Aorta (tissue), 5 donors: ENCODE results near the gene PRPF6. TPM values are rescaled to one million over a fixed set of nuclear protein-coding genes. Genes with fewer than 3 reads are reported as not detected.
A peak's percentile ranks its signal among the peaks of the same experiment; 100 is the strongest.

ENCODE experiments used
- ATAC-seq: fragments of 200-7000 bp; cut with Tn5 transposase; one replicate; pipeline ENCODE4 v1.9.1; 2022; ENCODE audit warnings: moderate library complexity; ENCODE audit not compliant: low FRiP score
- DNase-seq, 2 donors: peaks; one replicate each; pipeline ENCODE4 v3.0.0-alpha.2; 2020
- H3K27ac ChIP-seq, 2 donors: one replicate each; pipeline ENCODE4 v1.5.1; 2013; ENCODE audit warnings: low read length in 2 of 2, mild to moderate bottlenecking in 2 of 2, moderate library complexity in 2 of 2, control low read depth in 1 of 2, inconsistent platforms in 1 of 2, low read depth in 1 of 2
- H3K27me3 ChIP-seq, 2 donors: one replicate each; pipeline ENCODE4 v1.6.1; 2013; ENCODE audit warnings: control low read depth in 1 of 2, low read length in 1 of 2, mild to moderate bottlenecking in 1 of 2, moderate library complexity in 1 of 2; ENCODE audit not compliant: insufficient read depth in 2 of 2, control insufficient read depth in 1 of 2
- H3K36me3 ChIP-seq, 2 donors: one replicate each; pipeline ENCODE4 v1.6.1; 2013; ENCODE audit warnings: control low read depth in 1 of 2, low read length in 1 of 2, mild to moderate bottlenecking in 1 of 2; ENCODE audit not compliant: insufficient read depth in 2 of 2, control insufficient read depth in 1 of 2
- H3K4me1 ChIP-seq, 2 donors: one replicate each; pipeline ENCODE4 v1.6.1; 2013; ENCODE audit warnings: low read length in 2 of 2, control low read depth in 1 of 2, mild to moderate bottlenecking in 1 of 2, moderate library complexity in 1 of 2; ENCODE audit not compliant: insufficient read depth in 2 of 2, control insufficient read depth in 1 of 2
- H3K4me3 ChIP-seq, 2 donors: one replicate each; pipeline ENCODE4 v1.5.1; 2013; ENCODE audit warnings: low read length in 2 of 2, control low read depth in 1 of 2, mild to moderate bottlenecking in 1 of 2
- H3K9me3 ChIP-seq: one replicate; pipeline ENCODE4 v1.6.1; 2013; ENCODE audit warnings: mild to moderate bottlenecking, low read length; ENCODE audit not compliant: control insufficient read depth
- WGBS, 2 donors: extraction: QIAGEN DNeasy Blood & Tissue Kit; methylation state at CpG; one replicate each; pipeline ENCODE4 v1.1.7; 2013; 5-methylcytosine and 5-hydroxymethylcytosine counted together
- intact Hi-C, 2 donors: fragments of 100-400 bp; cut with DNase I; formaldehyde crosslinking; loops; one replicate each; pipeline versions ENCODE4 v1.14.2 to v1.15.0; 2022
- polyA plus RNA-seq, 2 donors: library from polyadenylated mRNA; stranded (reverse); fragments of 200-250 nt; gene quantifications; one replicate each; pipeline ENCODE4 v1.2.3, GENCODE V29; 2013
- total RNA-seq, 2 donors: library from RNA; stranded (reverse); fragmentation: NEBNext Ultra II Directional; extraction: Animal tissue kit (Norgen Biotek cat#: 25700); gene quantifications; one replicate each; pipeline ENCODE4 v1.2.1, GENCODE V29; 2021
- donor health status: healthy with polysubstance abuse.
- donor health status: Bipolar disorder and iron deficiency.
- donor health status: DM: no; HTN: no; CAD: no.
- donor health status: DM: no; HTN: no; CAD: no.
- donor health status: DM: yes; HTN: yes; CAD: no.

PRPF6 gene
- total and polyA plus RNA-seq, 4 donors, result 20.9 to 59.1 (median 51.8) TPM

DNA sequence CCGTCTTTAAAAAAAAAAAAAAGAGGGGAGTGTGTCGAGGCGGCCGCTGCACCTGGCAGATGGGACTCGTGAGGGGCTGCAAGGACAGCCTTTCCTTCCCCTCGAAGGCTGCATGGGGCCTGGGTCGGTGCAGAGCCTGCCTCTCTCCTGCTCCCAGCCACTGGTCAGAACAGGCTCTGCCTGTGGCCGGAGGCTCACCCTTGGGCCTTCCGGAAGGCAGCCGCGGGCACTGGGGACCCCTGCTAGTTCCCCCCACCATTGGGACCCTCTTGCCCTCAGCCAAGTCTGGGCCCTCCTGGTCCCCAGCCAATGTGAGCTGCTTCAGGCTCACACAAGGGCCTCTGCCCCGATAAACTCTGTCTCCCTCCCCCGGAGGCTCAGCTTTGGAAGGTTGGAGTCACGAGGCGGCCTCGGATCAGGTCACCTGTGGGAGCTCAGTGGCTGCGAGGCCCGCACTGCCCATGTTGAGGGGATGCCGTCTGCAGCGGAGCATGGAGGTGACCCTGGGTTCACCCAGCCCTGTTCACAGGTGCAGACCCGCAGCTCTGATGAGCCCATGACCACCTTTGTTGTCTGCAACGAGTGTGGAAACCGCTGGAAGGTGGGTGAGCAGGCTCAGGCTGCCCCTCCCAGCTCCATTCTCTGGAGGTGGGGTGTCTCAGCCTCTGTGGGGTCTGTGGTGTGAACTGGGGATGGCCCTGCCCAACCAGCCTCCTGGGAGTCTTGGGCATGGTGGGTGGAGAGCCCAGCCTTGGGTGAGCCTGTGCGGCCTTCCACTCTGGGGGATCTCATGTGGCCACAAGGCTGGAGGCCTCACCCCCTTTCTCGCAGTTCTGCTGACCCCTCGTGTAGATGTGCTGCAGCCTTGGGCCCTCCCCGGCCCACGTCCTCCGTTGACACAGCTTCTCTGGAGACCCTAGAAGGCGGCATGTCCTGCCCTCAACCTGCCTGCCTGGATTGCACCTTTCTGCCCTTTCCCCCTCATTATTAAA lies 90.7 kb downstream of the PRPF6 start:
- intact Hi-C loops, result no loop called here
- no peaks in the 10 kb centered on the region for H3K4me1 ChIP-seq
- DNase-seq (no peak), ATAC-seq (no peak)
- H3K27ac ChIP-seq, result no peak overlapping the region
- 87 to 89% methylated on average over 29 to 30 of the region's 30 CpGs for WGBS, 2 donors
- no peak overlapping the region for H3K4me3 ChIP-seq
- H3K27me3 ChIP-seq, result no peaks in the 10 kb centered on the region
- H3K36me3 ChIP-seq, result no peaks in the 10 kb centered on the region
- no peaks in the 10 kb centered on the region for H3K9me3 ChIP-seq

DNA sequence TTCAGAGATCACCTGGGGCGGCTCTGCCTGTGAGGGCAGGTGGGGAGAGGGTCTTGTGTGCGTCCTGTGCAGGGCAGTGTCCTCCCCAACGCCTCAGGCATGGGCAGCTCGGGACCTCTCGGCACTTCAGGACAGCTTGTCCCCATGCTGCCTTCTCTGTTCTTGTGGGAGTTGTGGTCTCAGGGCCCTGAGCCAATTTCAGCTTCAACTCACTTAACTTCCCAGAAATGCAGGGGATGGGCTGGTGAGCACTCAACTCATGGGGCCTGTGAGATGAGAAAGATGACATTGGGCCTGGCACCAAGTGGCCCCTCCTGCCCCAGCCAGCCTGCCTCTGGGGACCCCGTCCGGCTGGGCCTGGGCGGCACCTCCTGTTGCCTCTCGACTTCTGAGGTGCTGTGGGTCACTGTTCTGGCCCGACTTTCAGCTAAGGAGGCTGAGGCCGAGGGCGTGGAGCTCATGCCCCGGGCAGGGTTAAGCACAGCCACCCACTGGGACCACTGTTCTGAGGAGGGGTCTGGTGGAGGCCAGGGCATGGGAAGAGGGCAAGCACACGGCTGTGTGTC lies 91.6 kb downstream of the PRPF6 start:
- WGBS, 2 donors, result 79 to 82% methylated on average over 14 of the region's 14 CpGs
- Histone ChIP-seq H3K4me3 (no peak overlapping the region), H3K36me3 (no peaks in the 10 kb centered on the region), H3K27me3 (no peaks in the 10 kb centered on the region), H3K9me3 (no peaks in the 10 kb centered on the region), H3K4me1 (no peaks in the 10 kb centered on the region), H3K27ac (no peak overlapping the region)
- intact Hi-C loops, result no loop called here
- no peak for ATAC-seq
- DNase-seq, result no peak

DNA sequence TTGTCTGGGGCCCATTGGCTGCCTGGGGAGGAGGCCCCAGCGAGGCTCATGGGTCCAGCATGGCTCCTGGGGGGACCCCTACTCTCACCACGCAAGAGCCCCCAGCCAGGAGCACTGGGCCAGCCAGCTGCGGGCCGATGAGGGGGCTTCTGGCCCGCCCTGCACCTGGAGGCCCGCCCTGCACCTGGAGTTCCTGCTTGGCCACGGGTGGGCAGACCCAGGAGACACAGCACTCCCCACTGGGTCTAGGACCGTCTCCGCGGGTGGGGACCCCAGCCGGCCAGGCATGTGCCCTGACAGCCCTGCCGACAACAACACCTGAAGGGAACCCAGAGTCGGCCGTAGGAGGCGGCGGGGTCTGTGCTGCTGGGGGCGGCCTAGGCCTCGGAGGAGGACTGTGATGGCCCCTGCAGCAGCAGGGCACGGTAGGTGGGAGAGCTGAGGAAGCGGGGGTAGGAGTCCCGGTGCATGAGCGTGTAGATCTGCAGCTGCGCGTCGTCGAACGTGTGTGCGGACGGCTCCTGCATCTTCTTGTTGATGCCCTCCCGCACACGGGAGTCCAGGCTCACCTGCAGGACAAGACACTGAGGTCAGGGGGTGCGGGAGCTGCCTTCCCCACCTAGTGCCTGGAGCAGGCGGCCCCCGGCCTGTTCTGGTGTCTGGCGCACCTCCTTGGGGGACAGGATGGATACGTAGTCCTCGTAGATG lies 92.7 kb downstream of the PRPF6 start:
- H3K36me3 ChIP-seq, result no peaks in the 10 kb centered on the region
- H3K4me3 ChIP-seq, result no peak overlapping the region
- 91 to 92% methylated on average over 35 to 37 of the region's 37 CpGs for WGBS, 2 donors
- intact Hi-C loops, result no loop called here
- no peak for DNase-seq
- no peak overlapping the region for H3K27ac ChIP-seq
- no peaks in the 10 kb centered on the region for H3K4me1 ChIP-seq
- H3K9me3 ChIP-seq, result no peaks in the 10 kb centered on the region
- no peaks in the 10 kb centered on the region for H3K27me3 ChIP-seq
- ATAC-seq, result no peak

DNA sequence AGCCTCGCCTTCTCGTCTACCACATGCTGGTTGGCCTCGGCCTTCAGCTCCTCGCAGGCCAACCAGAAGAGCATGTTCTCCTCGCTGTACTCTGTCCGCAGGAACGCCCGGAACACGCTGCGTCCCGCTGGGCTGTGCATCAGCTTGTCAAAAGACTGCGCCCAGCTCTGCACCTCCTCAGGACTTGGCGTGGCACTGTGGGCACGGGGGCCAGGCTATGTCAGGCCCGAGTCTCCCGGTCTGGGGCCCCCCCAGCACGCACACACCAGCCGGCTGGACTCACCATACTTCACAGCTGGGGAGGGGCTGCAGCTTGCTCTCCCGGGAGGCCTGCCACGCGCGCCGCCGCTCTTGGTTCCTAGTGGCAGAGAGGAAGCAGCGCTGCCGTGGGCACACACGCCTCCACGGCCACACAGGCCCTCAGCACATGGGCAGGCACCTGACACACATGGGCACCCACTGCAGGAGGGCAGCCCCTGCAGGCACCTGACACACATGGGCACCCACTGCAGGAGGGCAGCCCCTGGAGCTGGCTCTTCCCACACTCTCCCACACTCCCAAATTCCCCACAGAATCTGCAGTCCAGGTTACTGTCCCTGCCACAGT lies 93.4 kb downstream of the PRPF6 start:
- intact Hi-C loops, result no loop called here
- no peak overlapping the region for H3K4me3 ChIP-seq
- no peaks in the 10 kb centered on the region for H3K27me3 ChIP-seq
- no peaks in the 10 kb centered on the region for H3K4me1 ChIP-seq
- 89 to 90% methylated on average over 28 of the region's 28 CpGs for WGBS, 2 donors
- no peaks in the 10 kb centered on the region for H3K9me3 ChIP-seq
- no peak overlapping the region for H3K27ac ChIP-seq
- ATAC-seq (peak; percentile 1), DNase-seq (no peak)
- no peaks in the 10 kb centered on the region for H3K36me3 ChIP-seq

DNA sequence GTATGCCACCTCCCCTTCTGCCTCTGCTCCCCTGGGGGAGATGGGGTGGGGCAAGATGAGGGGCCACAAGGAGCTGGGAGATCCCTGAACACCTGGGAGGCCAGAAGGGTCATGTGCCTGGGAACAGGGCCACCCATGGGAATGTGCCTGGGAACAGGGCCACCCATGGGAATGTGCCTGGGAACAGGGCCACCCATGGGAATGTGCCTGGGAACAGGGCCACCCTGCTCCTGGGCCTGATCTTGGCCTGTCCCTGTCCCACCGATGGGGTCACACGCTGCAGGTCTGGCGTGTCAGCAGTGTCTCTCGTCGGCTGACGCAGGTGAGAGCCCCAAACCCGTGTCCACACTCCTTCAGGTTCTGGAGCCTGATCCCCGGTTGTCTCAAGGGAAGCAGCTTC lies 94.0 kb downstream of the PRPF6 start:
- intact Hi-C loops, result no loop called here
- 50 to 75% methylated on average over 7 to 8 of the region's 8 CpGs for WGBS, 2 donors

DNA sequence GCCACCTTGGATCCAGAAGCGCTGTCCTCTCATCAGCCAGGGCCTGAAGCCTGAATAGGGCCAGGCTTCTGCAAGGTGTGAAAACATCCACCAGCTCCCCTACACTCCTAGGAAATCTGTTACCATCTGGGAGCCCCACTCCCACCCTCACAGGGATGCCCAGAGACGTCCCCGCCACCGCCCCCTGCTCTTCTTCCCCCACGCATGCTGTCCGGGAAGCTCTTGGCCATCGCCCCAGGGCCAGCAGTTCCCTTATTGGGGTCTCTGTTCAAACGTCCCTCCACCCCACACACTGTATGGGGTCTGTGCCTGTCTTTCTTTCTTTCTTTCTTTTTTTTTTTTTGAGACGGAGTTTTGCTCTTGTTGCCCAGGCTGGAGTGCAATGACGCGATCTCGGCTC lies 94.6 kb downstream of the PRPF6 start:
- WGBS, 2 donors, result 91 to 92% methylated on average over 12 of the region's 12 CpGs
- Histone ChIP-seq H3K27ac (no peak overlapping the region), H3K27me3 (no peaks in the 10 kb centered on the region), H3K4me3 (no peak overlapping the region), H3K36me3 (no peaks in the 10 kb centered on the region), H3K4me1 (no peaks in the 10 kb centered on the region), H3K9me3 (no peaks in the 10 kb centered on the region)
- ATAC-seq, result no peak
- intact Hi-C loops, result no loop called here
- DNase-seq, result no peak

More for the DNA sequence above, 94.0 kb downstream of the PRPF6 start:
- Histone ChIP-seq H3K27ac (no peak overlapping the region), H3K27me3 (no peaks in the 10 kb centered on the region), H3K36me3 (no peaks in the 10 kb centered on the region), H3K9me3 (no peaks in the 10 kb centered on the region), H3K4me3 (no peak overlapping the region), H3K4me1 (no peaks in the 10 kb centered on the region)
- DNase-seq, result no peak
- no peak for ATAC-seq

DNA sequence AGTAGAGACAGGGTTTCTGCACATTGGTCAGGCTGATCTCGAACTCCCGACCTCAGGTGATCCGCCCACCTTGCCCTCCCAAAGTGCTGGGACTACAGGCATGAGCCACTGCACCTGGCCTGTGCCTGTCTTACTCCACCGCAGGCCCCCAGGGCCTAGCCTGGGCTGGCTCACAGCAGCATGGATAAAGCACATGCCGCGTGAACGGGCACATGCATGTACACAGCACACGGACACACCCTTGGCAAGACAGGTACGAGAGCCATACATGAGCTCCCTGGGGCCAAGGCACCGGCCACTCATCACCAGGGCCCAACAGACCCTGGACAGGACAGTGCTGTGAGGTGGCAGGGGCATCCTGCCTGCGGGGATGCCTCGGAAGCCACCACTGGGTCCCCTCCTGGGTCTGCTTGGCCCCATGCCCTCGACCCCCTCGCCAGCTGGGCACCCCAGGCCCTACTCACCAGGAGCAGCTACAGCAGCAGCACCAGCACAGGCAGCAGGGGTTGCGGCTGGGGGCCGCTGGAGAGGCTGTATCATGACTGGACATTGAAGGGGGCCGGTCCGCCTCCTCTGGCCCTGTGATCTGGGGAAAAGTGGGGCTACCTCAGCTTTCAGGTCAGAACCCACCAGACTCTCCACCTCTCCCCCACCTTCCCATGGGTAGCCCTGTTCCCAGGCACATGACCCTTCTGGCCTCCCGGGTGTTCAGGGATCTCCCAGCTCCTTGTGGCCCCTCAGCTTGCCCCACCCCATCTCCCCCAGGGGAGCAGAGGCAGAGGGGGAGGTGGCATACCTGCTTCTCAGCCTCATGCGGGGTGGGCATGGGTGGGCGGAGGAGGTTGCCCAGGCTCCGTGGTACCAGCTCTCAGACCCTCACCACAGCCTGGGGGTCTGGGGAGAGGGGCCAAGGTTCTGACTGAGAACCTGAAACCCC lies 95.4 kb downstream of the PRPF6 start:
- 94 to 95% methylated on average over 16 to 22 of the region's 22 CpGs for WGBS, 2 donors
- intact Hi-C loops, result no loop called here
- Histone ChIP-seq H3K36me3 (no peaks in the 10 kb centered on the region), H3K4me3 (no peak overlapping the region), H3K9me3 (no peaks in the 10 kb centered on the region), H3K4me1 (no peaks in the 10 kb centered on the region), H3K27ac (no peak overlapping the region), H3K27me3 (no peaks in the 10 kb centered on the region)
- DNase-seq, result no peak
- ATAC-seq, result no peak

DNA sequence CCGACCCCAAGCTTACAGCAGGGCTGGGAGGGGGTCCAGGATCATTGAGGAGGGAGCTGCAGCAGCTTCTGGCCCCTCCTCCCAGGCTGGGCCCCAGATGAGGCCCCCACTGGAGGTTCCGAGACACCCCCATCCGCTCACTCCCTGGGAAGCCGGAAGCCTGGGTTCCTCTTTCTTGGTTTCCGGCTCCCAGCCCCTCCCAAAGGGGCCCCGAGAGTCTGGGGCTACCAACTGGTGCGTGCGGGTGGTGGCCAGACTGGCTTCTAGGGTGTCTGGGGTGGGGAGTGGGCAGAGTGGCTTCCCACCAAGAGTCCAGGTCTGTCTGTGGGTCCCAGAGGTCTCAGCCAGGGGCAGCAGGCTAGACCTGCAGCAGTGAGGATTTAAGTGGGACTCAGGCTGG lies 96.2 kb downstream of the PRPF6 start:
- no peak for ATAC-seq
- Histone ChIP-seq H3K36me3 (no peaks in the 10 kb centered on the region), H3K9me3 (no peaks in the 10 kb centered on the region), H3K27ac (no peak overlapping the region), H3K4me1 (no peaks in the 10 kb centered on the region), H3K4me3 (no peak overlapping the region), H3K27me3 (no peaks in the 10 kb centered on the region)
- intact Hi-C loops, result no loop called here
- DNase-seq, result no peak
- 91 to 93% methylated on average over 8 of the region's 8 CpGs for WGBS, 2 donors
